OCI-LY1 (cell line): ENCODE results near the gene PRRT2.

Source experiments
- H2AFZ ChIP-seq: fragments of 200-600 bp; sonication (generic), shearing (Covaris generic); 2 replicates; pipeline ENCODE4 v1.6.0; 2014; ENCODE audit warnings: antibody characterized with exemption, mild to moderate bottlenecking, low read length
- H3F3A ChIP-seq: fragments of 200-600 bp; sonication (generic), shearing (Covaris generic); 2 replicates; pipeline ENCODE4 v1.6.0; 2014; ENCODE audit warnings: mild to moderate bottlenecking, antibody characterized with exemption, low read length, moderate library complexity; ENCODE audit not compliant: insufficient read depth
- H3K27ac ChIP-seq: fragments of 200-600 bp; sonication (generic); 2 replicates; pipeline ENCODE4 v1.5.1; 2014; ENCODE audit warnings: low read length, mixed run types, mild to moderate bottlenecking, low read depth; ENCODE audit not compliant: poor library complexity, severe bottlenecking
- H3K27me3 ChIP-seq: fragments of 200-600 bp; sonication (generic); 2 replicates; pipeline ENCODE4 v1.6.0; 2014; ENCODE audit warnings: antibody characterized with exemption, mild to moderate bottlenecking, low read length, moderate library complexity; ENCODE audit not compliant: insufficient read depth
- H3K36me3 ChIP-seq: fragments of 200-600 bp; sonication (generic); 2 replicates; pipeline ENCODE4 v1.6.1; 2014; ENCODE audit warnings: mild to moderate bottlenecking, antibody characterized with exemption, low read length, moderate library complexity, mixed read lengths; ENCODE audit not compliant: insufficient read depth
- H3K4me1 ChIP-seq: fragments of 200-600 bp; sonication (generic); 2 replicates; pipeline ENCODE4 v1.5.1; 2014; ENCODE audit warnings: mild to moderate bottlenecking, low read length, moderate library complexity; ENCODE audit not compliant: insufficient read depth, severe bottlenecking
- H3K4me2 ChIP-seq: fragments of 200-600 bp; sonication (generic), shearing (Covaris generic); 2 replicates; pipeline ENCODE4 v1.6.1; 2014; ENCODE audit warnings: low read length
- H3K4me3 ChIP-seq: fragments of 200-600 bp; sonication (generic); 2 replicates; pipeline ENCODE4 v1.5.1; 2014; ENCODE audit warnings: low read length, low read depth, mild to moderate bottlenecking, mixed read lengths; ENCODE audit not compliant: poor library complexity, severe bottlenecking
- H3K79me2 ChIP-seq: fragments of 200-600 bp; shearing (Covaris generic); 2 replicates; pipeline ENCODE4 v1.6.1; 2016; ENCODE audit warnings: mixed run types, low read length, mixed read lengths; ENCODE audit not compliant: insufficient read depth
- H3K9ac ChIP-seq: fragments of 200-600 bp; sonication (generic), shearing (Covaris generic); 2 replicates; pipeline ENCODE4 v1.6.1; 2014; ENCODE audit warnings: mild to moderate bottlenecking, low read length, mixed read lengths
- H3K9me2 ChIP-seq: fragments of 200-600 bp; sonication (generic), shearing (Covaris generic); 2 replicates; pipeline ENCODE4 v1.6.1; 2014; ENCODE audit warnings: low read depth, mild to moderate bottlenecking, low read length, mixed read lengths
- H3K9me3 ChIP-seq: fragments of 200-600 bp; shearing (Covaris generic); 2 replicates; pipeline ENCODE4 v1.6.1; 2014; ENCODE audit warnings: low read length, mixed read lengths
- H4K20me1 ChIP-seq: fragments of 200-600 bp; sonication (generic), shearing (Covaris generic); 2 replicates; pipeline ENCODE4 v1.6.0; 2016; ENCODE audit warnings: mild to moderate bottlenecking, low read length; ENCODE audit not compliant: insufficient read depth
- EZH2 ChIP-seq: fragments of 200-600 bp; sonication (generic), shearing (Covaris generic); IDR thresholded peaks from 2 replicates; pipeline ENCODE4 v1.8.0; 2017; ENCODE audit warnings: borderline replicate concordance, mixed run types, mild to moderate bottlenecking, antibody characterized with exemption, low read length, moderate library complexity, mixed read lengths
- TF ChIP-seq, protein P1 (sequence below): fragments of 200-600 bp; sonication (generic), shearing (Covaris generic); IDR thresholded peaks from 2 replicates; pipeline ENCODE4 v1.5.1; 2017; ENCODE audit warnings: mild to moderate bottlenecking, antibody characterized with exemption, low read length, moderate library complexity, mixed read lengths

The PRRT2 gene

DNA sequence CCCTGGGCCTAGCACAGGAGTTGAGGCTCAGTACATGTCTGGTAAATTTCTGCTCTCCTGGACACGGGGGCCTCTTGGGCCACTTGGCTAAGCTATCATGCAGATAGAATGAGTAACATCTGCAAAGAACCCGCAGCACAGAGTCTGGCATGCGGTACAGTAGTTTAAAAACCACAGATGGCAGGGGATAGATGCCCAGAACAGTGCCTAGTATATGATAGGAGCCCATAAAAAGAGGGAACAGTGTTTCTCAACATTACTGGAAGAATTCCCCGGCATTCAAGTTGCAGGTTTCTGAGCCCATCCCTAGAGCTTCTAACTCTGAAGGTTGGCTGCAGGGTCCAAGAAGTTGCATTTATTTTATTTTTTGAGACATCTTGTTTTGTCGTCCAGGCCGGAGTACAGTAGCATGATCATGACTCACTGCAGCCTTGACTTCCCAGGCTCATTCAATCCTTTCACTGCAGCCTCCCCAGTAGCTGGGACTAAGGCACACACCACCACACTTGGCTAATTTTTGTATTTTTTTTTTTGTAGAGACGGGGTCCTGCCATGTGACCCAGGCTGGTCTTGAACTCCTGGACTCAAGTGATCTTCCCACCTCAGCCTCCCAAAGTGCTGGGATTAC lies 45.3 kb downstream of the PRRT2 start:
- Histone ChIP-seq H4K20me1 (no peaks in the 10 kb centered on the region), H3K4me1 (peaks cover 10% of the 10 kb centered on the region), H3K9ac (no peak overlapping the region), H3K36me3 (peaks cover 28% of the 10 kb centered on the region), H3K27ac (no peak overlapping the region), H3K79me2 (no peaks in the 10 kb centered on the region), H3K9me3 (no peaks in the 10 kb centered on the region), H3F3A (no peaks in the 10 kb centered on the region), H3K9me2 (no peaks in the 10 kb centered on the region), H3K4me3 (no peak overlapping the region), H3K27me3 (no peaks in the 10 kb centered on the region), H3K4me2 (no peak overlapping the region), H2AFZ (no peak overlapping the region)
- TF ChIP-seq, protein P1, sequence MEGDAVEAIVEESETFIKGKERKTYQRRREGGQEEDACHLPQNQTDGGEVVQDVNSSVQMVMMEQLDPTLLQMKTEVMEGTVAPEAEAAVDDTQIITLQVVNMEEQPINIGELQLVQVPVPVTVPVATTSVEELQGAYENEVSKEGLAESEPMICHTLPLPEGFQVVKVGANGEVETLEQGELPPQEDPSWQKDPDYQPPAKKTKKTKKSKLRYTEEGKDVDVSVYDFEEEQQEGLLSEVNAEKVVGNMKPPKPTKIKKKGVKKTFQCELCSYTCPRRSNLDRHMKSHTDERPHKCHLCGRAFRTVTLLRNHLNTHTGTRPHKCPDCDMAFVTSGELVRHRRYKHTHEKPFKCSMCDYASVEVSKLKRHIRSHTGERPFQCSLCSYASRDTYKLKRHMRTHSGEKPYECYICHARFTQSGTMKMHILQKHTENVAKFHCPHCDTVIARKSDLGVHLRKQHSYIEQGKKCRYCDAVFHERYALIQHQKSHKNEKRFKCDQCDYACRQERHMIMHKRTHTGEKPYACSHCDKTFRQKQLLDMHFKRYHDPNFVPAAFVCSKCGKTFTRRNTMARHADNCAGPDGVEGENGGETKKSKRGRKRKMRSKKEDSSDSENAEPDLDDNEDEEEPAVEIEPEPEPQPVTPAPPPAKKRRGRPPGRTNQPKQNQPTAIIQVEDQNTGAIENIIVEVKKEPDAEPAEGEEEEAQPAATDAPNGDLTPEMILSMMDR, result no peak
- no peak for TF ChIP-seq EZH2

DNA sequence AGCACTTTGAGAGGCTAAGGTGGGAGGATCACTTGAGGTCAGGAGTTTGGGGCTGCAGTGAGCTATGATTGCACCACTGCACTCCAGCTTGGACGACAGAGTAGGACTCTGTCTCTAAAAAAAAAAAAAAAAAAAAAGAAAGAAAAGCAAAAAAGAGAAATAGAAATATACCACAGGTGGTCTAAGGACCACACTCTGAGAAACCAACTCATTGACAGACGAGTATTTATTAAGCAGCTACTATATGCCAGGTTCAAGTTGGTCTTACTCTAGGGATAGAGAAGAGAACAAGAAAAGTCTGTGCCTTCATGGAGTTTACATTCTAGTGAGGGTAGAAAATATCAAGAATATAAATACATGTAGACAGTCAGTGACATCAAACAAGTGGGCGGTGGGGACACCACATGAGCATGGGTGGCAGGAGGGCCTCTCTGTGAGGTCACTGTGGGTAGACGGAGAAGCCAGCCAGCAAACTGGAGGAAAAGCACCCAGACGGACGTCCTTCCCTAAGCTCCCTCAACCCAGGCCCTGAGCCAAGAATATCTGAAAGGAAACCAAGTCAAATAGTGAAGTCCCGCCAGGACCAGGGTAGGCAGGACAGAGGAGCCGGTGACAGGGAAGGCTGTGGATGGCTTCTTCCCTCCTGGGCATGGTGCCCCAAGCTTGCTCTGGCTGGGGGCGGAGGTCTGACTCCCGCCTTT lies 46.3 kb downstream of the PRRT2 start:
- no peak overlapping the region for H3K4me3 ChIP-seq
- TF ChIP-seq, protein P1, result no peak

DNA sequence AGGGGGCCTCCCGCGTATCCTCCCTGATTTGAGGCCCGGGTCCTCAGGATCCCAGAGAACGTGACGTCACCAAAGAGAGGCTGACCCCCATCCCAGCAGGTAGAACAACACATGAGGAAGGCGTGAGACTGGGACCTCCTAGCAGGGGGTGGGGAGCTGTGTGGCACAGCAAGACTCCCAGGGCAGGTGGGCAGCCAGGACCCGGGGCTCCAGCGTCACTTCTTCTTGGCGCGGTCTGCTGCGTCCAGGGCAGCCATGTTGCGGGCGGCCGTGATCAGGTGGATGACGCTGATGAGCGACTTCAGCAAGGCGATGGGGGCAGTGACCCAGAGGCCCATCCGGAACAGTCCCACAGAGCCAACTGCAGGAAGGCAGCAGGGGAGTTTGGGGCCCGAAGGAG lies 47.0 kb downstream of the PRRT2 start:
- H3K27ac ChIP-seq, result no peak overlapping the region
- H3K9ac ChIP-seq, result no peak overlapping the region
- H3K27me3 ChIP-seq, result no peaks in the 10 kb centered on the region
- peaks cover 28% of the 10 kb centered on the region for H3K36me3 ChIP-seq
- no peak overlapping the region for H3K4me3 ChIP-seq
- no peaks in the 10 kb centered on the region for H3K79me2 ChIP-seq
- TF ChIP-seq EZH2, result no peak
- TF ChIP-seq, protein P1, result no peak
- no peaks in the 10 kb centered on the region for H3K9me2 ChIP-seq
- H4K20me1 ChIP-seq, result no peaks in the 10 kb centered on the region
- H3K4me1 ChIP-seq, result peaks cover 16% of the 10 kb centered on the region
- no peaks in the 10 kb centered on the region for H3F3A ChIP-seq
- H2AFZ ChIP-seq, result no peak overlapping the region
- no peak overlapping the region for H3K4me2 ChIP-seq
- no peaks in the 10 kb centered on the region for H3K9me3 ChIP-seq

More for the DNA sequence above, 46.3 kb downstream of the PRRT2 start:
- Histone ChIP-seq H3K9me2 (no peaks in the 10 kb centered on the region), H3K27me3 (no peaks in the 10 kb centered on the region), H3K9me3 (no peaks in the 10 kb centered on the region), H2AFZ (no peak overlapping the region), H3K27ac (no peak overlapping the region), H4K20me1 (no peaks in the 10 kb centered on the region), H3K4me1 (peaks cover 12% of the 10 kb centered on the region), H3K9ac (no peak overlapping the region), H3F3A (no peaks in the 10 kb centered on the region), H3K36me3 (peaks cover 28% of the 10 kb centered on the region), H3K79me2 (no peaks in the 10 kb centered on the region), H3K4me2 (no peak overlapping the region)
